NCI-H187 treated with DMSO at 0.1 percent for 48 hours (cell line): ENCODE measurements around the gene LMO7.

Experiments used
- DNase-seq: peaks from one replicate; lab custom pipeline; 2025; lab: John Stamatoyannopoulos, UW

The LMO7 gene

GRCh38 chr13:75843991-75844390 is 207.9 kb downstream of the LMO7 start:
- DNase-seq: no peak

DNA sequence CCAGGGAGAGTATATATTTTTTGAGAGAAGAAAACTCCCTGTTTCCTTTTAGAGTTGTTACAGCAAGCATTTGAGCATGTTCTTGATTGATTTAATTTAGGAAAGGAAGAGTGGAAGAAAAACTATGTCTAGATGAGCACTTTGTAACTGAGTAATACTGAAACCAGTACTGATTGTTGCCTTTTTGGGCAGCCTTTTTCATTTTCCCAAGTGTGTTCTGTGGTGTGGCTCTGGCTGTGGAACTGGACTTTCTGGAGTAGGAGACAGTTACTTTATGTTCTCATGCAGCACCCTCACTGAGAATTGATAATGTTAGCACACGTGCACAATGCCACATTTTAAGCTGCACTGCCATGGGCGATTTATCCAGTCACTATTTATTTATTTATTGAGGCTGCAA is 211.5 kb downstream of the LMO7 start:
- DNase-seq: no peak

DNA sequence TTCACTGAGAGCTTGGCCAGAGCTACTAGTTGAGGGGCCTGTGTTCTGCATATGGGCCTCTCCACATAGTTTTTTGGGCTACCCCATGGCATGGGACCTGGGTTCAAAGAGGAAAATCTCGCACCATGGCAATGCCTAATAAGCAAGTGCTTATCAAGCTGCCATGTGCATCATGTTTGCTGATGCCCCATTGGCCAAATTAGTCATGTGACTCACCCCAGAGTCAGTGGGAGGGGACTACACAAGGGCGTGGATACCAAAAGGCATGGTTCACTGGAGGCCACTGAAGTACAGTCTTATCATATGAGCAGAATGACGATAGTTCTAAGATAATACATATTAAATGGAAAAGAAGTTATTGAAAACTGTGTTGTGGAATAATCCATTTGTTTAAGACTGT is 214.8 kb downstream of the LMO7 start:
- DNase-seq: no peak

DNA sequence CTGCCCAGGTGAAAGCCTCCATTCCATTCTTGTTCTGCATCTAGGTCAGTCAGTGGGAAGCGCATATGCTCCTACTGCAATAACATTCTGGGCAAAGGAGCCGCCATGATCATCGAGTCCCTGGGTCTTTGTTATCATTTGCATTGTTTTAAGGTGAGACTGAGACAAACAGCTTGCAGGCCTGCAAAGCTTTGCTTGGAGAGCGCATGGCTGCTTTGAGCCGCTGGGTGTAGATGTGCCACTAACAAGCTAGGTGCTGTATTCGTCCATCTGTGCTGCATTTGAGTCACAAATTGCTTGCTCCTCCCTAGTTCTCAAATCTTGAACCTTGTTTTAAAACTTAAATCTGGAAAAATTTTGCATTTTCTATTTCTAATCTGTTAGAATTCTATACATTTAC is 219.1 kb downstream of the LMO7 start:
- DNase-seq: no peak

GRCh38 chr13:75855847-75856246 is 219.7 kb downstream of the LMO7 start:
- DNase-seq: no peak

DNA sequence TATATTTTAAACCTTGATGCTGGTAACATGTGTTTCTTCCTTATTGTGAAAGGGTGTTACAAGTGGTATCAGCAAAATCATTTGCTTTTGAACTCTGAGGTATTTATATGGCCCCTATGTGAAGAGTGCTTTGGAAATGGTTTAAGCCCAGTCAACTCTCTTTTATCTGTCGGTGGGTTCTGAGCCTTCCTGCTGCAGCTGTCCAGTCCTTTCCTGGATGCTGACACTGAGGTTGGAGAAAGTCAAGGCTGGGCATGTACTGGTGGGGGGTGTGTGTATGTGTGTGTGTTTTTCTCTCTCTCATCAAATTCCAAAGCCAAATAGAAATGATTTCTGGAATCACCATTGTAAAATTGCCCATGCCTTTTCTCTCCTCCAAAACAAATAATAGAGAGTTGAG is 221.2 kb downstream of the LMO7 start:
- DNase-seq: no peak

DNA sequence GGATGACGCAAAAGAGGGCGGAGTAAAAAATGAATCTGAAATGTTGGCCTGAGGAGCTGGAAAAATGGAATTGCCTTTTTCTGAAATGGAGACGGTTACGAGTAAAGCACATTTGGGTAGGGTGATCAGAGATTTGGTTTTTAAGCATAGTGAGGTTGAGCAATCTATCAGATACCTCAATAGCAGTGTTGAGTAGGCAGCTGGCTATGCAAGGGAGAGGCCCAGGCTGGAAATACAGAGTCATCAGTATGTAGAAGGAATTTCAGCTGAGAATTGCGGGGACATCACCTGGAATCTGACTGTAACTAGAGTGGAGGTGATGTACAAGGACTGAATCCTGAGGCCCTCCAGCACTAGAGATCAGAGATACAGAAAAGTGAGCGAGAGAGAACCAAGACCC is 224.8 kb downstream of the LMO7 start:
- DNase-seq: no peak

DNA sequence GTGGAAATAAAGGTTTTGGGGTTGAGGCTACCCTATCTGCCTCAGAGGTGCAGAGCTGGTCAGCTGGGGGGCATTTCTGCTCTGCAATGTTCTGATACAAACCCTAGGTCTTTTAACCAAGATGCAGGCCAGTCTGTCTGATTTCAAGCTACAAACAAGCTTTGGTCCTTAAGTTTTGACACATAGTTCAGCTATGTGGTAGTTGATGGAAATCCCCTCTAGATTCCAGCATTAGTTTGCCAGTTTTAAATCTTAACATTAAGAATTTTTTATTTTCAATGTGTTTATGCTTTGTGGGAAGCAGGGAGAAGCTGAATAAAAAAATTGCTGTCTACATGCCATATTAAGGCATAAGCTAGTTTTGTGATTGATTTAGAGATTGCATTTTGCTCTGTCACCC is 225.7 kb downstream of the LMO7 start:
- DNase-seq: no peak

GRCh38 chr13:75864718-75865117 is 228.6 kb downstream of the LMO7 start:
- DNase-seq: no peak

- DNase-seq: no peak
Measured at GRCh38 chr13:75867379-75868117, 231.4 kb downstream of the LMO7 start.

DNA sequence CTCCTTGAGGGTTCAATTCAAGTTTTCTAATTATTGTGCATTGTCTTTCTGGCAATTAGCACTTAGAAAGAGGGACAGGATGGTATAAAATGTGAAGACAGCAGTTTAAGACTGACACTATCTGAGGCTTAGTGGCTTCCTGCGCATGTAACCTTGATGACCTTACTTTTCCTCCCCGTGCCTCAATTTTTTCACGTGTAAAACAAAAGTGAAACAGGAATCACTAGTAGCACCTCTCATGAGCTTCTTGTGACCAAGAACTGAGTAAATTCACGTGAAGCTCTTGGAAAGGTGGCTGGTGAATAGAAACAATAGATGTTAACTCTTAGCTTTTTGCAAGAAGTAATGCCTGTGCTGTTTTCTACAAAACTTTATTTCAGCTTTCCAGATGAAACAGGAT is 233.9 kb downstream of the LMO7 start:
- DNase-seq: no peak

DNA sequence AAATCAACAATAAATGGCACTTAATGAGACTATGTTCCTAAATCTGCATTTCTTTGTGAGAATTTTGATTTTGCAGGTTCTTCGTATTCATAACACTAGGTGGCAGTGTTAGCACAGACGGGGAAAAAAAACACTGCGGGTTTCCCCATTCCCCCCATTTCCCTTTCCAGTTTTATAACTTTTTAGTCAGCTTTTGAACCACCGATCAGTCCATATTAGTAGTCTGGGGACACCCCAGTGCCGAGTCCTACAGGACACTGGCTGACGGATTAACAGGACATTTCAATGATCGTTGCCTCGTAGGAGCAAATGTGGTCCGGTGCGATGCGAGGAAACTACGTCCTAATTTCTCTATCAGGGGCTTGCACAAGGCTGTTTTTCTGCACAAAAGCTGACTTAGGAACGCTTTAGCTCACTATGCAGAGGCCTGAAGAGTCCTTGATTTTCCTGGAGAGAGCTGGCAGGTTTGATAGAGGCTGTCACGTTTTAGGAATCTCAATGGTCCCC is 234.3 kb downstream of the LMO7 start:
- DNase-seq: no peak

DNA sequence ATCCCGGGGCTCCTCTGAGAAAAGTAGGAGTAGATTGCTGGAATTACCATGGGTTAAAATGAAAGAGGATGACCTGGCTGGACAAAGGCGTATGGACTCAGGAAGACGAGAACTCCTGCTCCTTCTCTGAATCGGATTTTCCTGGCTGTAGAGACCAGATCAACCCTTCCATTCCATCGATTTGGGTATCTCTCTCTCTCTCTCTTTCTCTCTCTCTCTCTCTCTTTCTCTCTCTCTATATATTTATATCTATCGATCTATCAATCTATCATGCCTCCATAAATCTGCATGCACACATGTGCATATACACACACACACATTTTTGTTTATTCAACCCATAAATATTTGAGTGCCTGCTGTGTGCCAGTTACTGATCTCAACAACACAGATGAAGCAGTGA is 234.9 kb downstream of the LMO7 start:
- no peak for DNase-seq

DNA sequence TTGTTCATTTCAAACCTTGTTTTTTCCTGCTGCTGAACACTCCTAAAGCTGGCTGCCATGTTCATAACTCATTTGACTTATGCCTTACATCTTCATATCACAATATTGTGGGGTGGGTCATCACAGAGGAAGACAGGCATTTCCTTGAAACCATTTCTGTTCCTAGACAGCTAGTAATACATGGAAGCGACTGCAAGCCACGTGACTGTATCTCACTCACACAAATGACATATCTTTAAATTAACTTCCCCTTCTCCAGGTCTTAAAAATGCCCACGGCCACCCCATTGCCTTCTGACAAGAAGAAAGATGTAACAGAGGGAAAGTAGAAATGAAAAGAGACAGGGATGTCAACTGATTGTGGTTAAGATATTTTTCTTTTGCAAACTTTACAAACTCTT is 236.8 kb downstream of the LMO7 start:
- DNase-seq: no peak

DNA sequence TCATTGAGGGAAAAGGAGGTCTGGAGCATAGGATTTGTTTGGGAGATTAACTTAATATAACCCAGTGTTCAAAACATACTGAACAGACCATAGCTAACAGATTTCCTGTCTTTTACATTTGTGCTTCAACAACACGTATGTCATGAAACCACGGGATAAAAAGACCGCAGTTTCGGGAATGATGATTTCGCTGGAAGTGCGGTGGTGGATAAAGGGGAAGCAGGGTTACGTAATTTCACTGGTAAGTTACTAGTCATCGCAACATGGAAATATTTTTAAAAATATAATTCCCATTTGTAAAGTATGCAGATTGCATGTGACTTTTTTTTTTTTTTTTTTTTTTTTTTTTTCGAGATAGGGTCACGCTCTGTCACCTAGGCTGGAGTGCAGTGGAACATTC is 237.4 kb downstream of the LMO7 start:
- DNase-seq: no peak

- DNase-seq: no peak
Measured at GRCh38 chr13:75875450-75875849, 239.3 kb downstream of the LMO7 start.

DNA sequence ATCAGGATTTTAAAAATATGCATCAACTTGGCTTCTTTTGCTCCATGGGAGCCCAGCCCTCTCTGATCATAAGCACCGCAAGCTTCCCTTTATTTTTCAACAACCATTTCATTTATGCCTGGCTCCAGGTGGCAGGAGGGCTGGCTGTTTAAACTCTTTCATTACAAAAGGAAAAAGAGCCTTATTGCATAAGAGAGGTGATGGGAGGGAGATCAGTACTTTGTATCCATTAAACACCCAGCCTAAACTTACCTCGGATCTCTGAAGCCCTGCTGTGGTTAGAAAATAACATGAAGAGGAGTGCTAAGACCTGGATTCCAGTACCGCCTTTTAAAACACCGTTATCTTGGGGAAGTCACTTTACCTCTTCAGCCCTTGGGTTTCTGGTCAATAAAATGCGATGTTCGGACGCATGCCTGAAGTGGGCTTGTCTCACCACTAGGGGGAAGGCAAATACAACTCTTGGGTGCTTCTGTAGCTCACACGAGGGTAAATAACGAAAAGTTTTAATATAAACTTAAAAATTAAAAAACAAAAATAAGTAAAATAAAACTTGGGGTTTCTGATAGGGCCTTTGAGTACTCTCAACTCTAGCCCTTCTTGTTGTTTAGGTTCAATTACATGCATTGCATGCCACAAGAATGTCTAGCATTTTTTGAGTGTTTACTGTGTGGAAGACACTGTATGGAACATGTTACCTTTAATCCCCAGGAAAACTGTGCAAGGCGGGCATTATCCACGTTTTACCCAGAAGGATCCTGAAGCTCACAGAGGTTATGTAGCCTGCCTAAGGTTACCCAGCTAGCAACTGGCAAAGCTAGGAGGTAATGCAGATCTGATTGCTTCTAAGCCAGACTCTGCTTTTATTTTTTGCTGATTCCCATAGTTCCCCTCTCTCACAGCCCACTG is 240.3 kb downstream of the LMO7 start:
- DNase-seq: no peak

GRCh38 chr13:75877071-75877470 is 240.9 kb downstream of the LMO7 start:
- no peak for DNase-seq

- DNase-seq: no peak
Measured at GRCh38 chr13:75879656-75880055, 243.5 kb downstream of the LMO7 start.

- DNase-seq: no peak
Measured at GRCh38 chr13:75881109-75881775, 245.1 kb downstream of the LMO7 start.

GRCh38 chr13:75882261-75882660 is 246.1 kb downstream of the LMO7 start:
- no peak for DNase-seq

GRCh38 chr13:75889427-75889826 is 253.3 kb downstream of the LMO7 start:
- no peak for DNase-seq

- no peak for DNase-seq
Measured at GRCh38 chr13:75895168-75895567, 259.0 kb downstream of the LMO7 start.
